SK-N-SH (cell line): ENCODE measurements around the gene SMARCA2.

Source experiments
- CTCF ChIP-seq: fragments of 200-600 bp; sonication (generic); IDR thresholded peaks from 2 replicates; pipeline ENCODE4 v1.6.1; 2017; ENCODE audit warnings: antibody characterized with exemption, mild to moderate bottlenecking, moderate library complexity
- ELF1 ChIP-seq: IDR thresholded peaks from 2 replicates; pipeline ENCODE4 v1.4.0; 2012
- EZH2phosphoT487 ChIP-seq: fragments of 200-600 bp; sonication (generic); IDR thresholded peaks from 2 replicates; pipeline ENCODE4 v1.6.1; 2017; ENCODE audit warnings: low read depth, mixed run types, mild to moderate bottlenecking, antibody characterized with exemption, moderate library complexity, borderline replicate concordance
- GATA2 ChIP-seq: sonication (generic); formaldehyde crosslinking; IDR thresholded peaks from 2 replicates; pipeline ENCODE4 v1.5.0; 2020; ENCODE audit warnings: mild to moderate bottlenecking, missing genetic modification reagents
- POLR2AphosphoS5 ChIP-seq: IDR thresholded peaks from 2 replicates; pipeline ENCODE4 v1.6.1; 2012; ENCODE audit warnings: low read depth, low read length
- RAD21 ChIP-seq: IDR thresholded peaks from 2 replicates; pipeline ENCODE4 v1.6.1; 2012; ENCODE audit warnings: mild to moderate bottlenecking, low read length
- RFX5 ChIP-seq: IDR thresholded peaks from 2 replicates; pipeline ENCODE4 v1.6.1; 2012; ENCODE audit warnings: mild to moderate bottlenecking, improper control_type of control experiment, low read length
- TAF1 ChIP-seq: IDR thresholded peaks from 2 replicates; pipeline ENCODE4 v1.6.1; 2012; ENCODE audit warnings: low read depth, mild to moderate bottlenecking, low read length, moderate library complexity, borderline replicate concordance
- TCF12 ChIP-seq: IDR thresholded peaks from 2 replicates; pipeline ENCODE4 v1.4.0; 2012
- TEAD4 ChIP-seq: IDR thresholded peaks from 2 replicates; pipeline ENCODE4 v1.4.0; 2012; ENCODE audit warnings: mild to moderate bottlenecking, borderline replicate concordance; ENCODE audit not compliant: insufficient read depth
- TF ChIP-seq, protein P1 (sequence below): IDR thresholded peaks from 2 replicates; pipeline ENCODE4 v1.4.0; 2012; ENCODE audit warnings: low read depth, borderline replicate concordance

DNA sequence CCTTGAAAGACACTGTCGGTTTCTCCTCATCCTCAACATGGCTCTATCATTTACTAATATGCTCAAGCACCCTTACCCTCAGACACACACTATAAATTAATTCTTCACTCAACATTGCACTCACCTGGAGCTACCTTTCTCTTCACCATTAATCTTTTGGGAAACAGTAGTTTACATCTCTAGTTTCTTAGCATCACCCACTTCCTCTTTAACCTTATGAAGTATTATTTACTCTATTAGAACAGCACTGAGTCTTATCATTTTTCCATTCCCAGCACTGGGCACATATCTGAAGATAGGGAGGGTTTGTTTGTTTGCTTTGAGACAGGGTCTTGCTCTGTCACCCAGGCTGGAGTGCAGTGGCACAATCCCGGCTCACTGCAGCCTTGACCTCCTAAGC, 213.5 kb downstream of the SMARCA2 start:
- no peak for TF ChIP-seq CTCF
- TF ChIP-seq TEAD4, result no peak
- TF ChIP-seq GATA2 (CRISPR knock-in tag), result no peak
- TF ChIP-seq, protein P1, sequence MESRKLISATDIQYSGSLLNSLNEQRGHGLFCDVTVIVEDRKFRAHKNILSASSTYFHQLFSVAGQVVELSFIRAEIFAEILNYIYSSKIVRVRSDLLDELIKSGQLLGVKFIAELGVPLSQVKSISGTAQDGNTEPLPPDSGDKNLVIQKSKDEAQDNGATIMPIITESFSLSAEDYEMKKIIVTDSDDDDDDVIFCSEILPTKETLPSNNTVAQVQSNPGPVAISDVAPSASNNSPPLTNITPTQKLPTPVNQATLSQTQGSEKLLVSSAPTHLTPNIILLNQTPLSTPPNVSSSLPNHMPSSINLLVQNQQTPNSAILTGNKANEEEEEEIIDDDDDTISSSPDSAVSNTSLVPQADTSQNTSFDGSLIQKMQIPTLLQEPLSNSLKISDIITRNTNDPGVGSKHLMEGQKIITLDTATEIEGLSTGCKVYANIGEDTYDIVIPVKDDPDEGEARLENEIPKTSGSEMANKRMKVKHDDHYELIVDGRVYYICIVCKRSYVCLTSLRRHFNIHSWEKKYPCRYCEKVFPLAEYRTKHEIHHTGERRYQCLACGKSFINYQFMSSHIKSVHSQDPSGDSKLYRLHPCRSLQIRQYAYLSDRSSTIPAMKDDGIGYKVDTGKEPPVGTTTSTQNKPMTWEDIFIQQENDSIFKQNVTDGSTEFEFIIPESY, result no peak
- TF ChIP-seq TCF12, result no peak
- no peak for TF ChIP-seq RFX5
- no peak for TF ChIP-seq RAD21
- TF ChIP-seq ELF1, result no peak
- TF ChIP-seq EZH2phosphoT487, result no peak
- no peak for TF ChIP-seq POLR2AphosphoS5
- TF ChIP-seq TAF1, result no peak
